ENCODE results near the gene POMC. TPM values are rescaled to one million over a fixed set of nuclear protein-coding genes. Genes with fewer than 3 reads are reported as not detected.

POMC gene
- total and polyA plus RNA-seq, 5 donors from 2014 or later: 3.8 to 9.6 (median 4.4) TPM

DNA sequence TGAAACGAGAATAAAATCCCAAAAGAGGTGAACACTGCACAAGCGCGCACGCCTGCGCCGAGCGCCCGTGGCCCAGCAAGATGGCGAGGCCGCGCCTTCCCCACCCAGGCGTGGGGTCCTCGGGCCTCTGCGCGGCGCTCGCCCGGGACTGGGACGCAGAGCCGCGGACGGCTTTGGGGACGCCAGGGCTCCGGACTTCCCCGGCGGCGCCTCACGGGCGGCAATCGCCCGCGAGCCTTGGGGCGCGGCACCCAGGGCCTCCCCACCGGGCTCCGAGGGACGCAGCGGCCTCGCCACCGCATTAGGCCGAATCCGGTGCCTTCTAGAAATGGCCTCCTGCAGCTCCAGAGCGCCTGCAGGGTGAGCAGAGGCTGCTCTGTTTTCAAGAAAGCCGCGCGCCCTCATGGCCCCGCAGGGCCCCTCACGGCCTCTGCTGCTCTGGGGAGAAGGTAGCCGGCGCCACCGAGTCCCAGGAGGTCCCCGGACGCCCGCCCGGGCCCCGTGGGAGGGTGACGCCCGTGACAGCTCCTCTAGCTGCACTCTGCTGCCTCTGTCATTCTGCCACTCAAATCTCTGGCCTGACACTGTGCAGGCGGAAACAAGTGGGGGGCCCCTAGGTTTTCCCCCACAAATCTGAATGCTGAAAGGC, 35.9 kb upstream of the POMC start:
- H3K36me3 Mint-ChIP-seq: no peaks in the 10 kb centered on the region
- no peaks in the 10 kb centered on the region for H3K9me3 ChIP-seq (ENCODE audit: control insufficient read depth in 2 of 2, low read length in 2 of 2)
- no peaks in the 10 kb centered on the region for H3K27me3 ChIP-seq (ENCODE audit: control insufficient read depth, insufficient read depth, low read length)
- H3K27ac ChIP-seq (ENCODE audit: insufficient read depth, low read length, poor library complexity, severe bottlenecking): no peak overlapping the region
- no peak overlapping the region for H3K4me3 Mint-ChIP-seq
- peaks cover 6% of the 10 kb centered on the region for H3K27me3 Mint-ChIP-seq
- H3K4me1 ChIP-seq (ENCODE audit: control insufficient read depth, insufficient read depth, low read length, poor library complexity, severe bottlenecking): no peaks in the 10 kb centered on the region
- DNase-seq (no peak), ATAC-seq (ENCODE audit: low read depth in 2 of 2) (peak; percentile 67 to 68)
- H3K4me3 ChIP-seq (ENCODE audit: low read depth, low read length): no peak overlapping the region
- H3K4me1 Mint-ChIP-seq: peaks cover 0 to 10% (median 4%) of the 10 kb centered on the region in 4 donors
- H3K9me3 Mint-ChIP-seq: no peaks in the 10 kb centered on the region
- H3K36me3 ChIP-seq (ENCODE audit: control insufficient read depth, insufficient read depth, low read length): no peaks in the 10 kb centered on the region
- H3K27ac Mint-ChIP-seq: no peak overlapping the region

DNA sequence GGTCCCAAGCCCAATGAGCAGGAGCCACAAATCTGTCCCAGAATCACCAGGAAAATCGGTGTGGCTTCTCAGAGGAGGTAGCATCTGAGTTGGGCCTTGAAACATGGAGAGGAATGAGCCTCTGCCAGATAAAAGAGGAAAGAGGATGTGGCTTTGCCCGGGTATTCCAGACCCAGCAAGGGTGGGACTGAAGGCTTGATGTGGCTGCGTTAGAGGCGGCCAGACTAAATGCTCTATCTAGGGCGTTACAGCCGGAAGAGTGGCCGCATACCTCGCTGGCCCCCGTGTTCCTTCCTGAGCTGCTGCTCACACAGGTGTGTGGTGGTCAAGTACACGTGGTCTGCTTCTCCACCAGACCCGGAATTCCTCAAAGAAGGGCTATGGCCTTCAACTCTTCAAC, 33.9 kb upstream of the POMC start:
- ATAC-seq (ENCODE audit: low read depth in 2 of 2): no peak
- no peak for DNase-seq
- Mint-ChIP-seq H3K4me1 (peaks cover 0 to 8% (median under 1%) of the 10 kb centered on the region in 4 donors), H3K27me3 (peaks cover 17% of the 10 kb centered on the region), H3K36me3 (no peaks in the 10 kb centered on the region), H3K27ac (no peak overlapping the region), H3K9me3 (no peaks in the 10 kb centered on the region), H3K4me3 (no peak overlapping the region)
- no peaks in the 10 kb centered on the region for H3K36me3 ChIP-seq (ENCODE audit: control insufficient read depth, insufficient read depth, low read length)
- H3K4me1 ChIP-seq (ENCODE audit: control insufficient read depth, insufficient read depth, low read length, poor library complexity, severe bottlenecking): no peaks in the 10 kb centered on the region
- H3K9me3 ChIP-seq (ENCODE audit: control insufficient read depth in 2 of 2, low read length in 2 of 2): no peaks in the 10 kb centered on the region
- H3K27me3 ChIP-seq (ENCODE audit: control insufficient read depth, insufficient read depth, low read length): no peaks in the 10 kb centered on the region
- no peak overlapping the region for H3K4me3 ChIP-seq (ENCODE audit: low read depth, low read length)
- no peak overlapping the region for H3K27ac ChIP-seq (ENCODE audit: insufficient read depth, low read length, poor library complexity, severe bottlenecking)

GRCh38 chr2:25201794-25202193, 33.4 kb upstream of the POMC start:
- Mint-ChIP-seq H3K9me3 (no peaks in the 10 kb centered on the region), H3K36me3 (no peaks in the 10 kb centered on the region), H3K4me1 (peaks cover 0 to 8% (median under 1%) of the 10 kb centered on the region in 4 donors), H3K4me3 (no peak overlapping the region), H3K27ac (no peak overlapping the region), H3K27me3 (peaks cover 17% of the 10 kb centered on the region)
- Histone ChIP-seq H3K27me3 (ENCODE audit: control insufficient read depth, insufficient read depth, low read length) (no peaks in the 10 kb centered on the region), H3K4me3 (ENCODE audit: low read depth, low read length) (no peak overlapping the region), H3K27ac (ENCODE audit: insufficient read depth, low read length, poor library complexity, severe bottlenecking) (no peak overlapping the region), H3K4me1 (ENCODE audit: control insufficient read depth, insufficient read depth, low read length, poor library complexity, severe bottlenecking) (no peaks in the 10 kb centered on the region), H3K9me3 (ENCODE audit: control insufficient read depth in 2 of 2, low read length in 2 of 2) (no peaks in the 10 kb centered on the region), H3K36me3 (ENCODE audit: control insufficient read depth, insufficient read depth, low read length) (no peaks in the 10 kb centered on the region)
- DNase-seq (no peak), ATAC-seq (ENCODE audit: low read depth in 2 of 2) (no peak)

GRCh38 chr2:25201265-25201664, 32.9 kb upstream of the POMC start:
- H3K27ac Mint-ChIP-seq: no peak overlapping the region
- H3K27me3 Mint-ChIP-seq: peaks cover 17% of the 10 kb centered on the region
- H3K4me3 Mint-ChIP-seq: no peak overlapping the region
- Histone ChIP-seq H3K27me3 (ENCODE audit: control insufficient read depth, insufficient read depth, low read length) (no peaks in the 10 kb centered on the region), H3K27ac (ENCODE audit: insufficient read depth, low read length, poor library complexity, severe bottlenecking) (no peak overlapping the region), H3K9me3 (ENCODE audit: control insufficient read depth in 2 of 2, low read length in 2 of 2) (no peaks in the 10 kb centered on the region), H3K36me3 (ENCODE audit: control insufficient read depth, insufficient read depth, low read length) (no peaks in the 10 kb centered on the region), H3K4me3 (ENCODE audit: low read depth, low read length) (no peak overlapping the region), H3K4me1 (ENCODE audit: control insufficient read depth, insufficient read depth, low read length, poor library complexity, severe bottlenecking) (no peaks in the 10 kb centered on the region)
- no peak for DNase-seq
- H3K9me3 Mint-ChIP-seq: no peaks in the 10 kb centered on the region
- no peak for ATAC-seq (ENCODE audit: low read depth in 2 of 2)
- H3K4me1 Mint-ChIP-seq: peaks cover 0 to 13% (median 4%) of the 10 kb centered on the region in 4 donors
- H3K36me3 Mint-ChIP-seq: no peaks in the 10 kb centered on the region

DNA sequence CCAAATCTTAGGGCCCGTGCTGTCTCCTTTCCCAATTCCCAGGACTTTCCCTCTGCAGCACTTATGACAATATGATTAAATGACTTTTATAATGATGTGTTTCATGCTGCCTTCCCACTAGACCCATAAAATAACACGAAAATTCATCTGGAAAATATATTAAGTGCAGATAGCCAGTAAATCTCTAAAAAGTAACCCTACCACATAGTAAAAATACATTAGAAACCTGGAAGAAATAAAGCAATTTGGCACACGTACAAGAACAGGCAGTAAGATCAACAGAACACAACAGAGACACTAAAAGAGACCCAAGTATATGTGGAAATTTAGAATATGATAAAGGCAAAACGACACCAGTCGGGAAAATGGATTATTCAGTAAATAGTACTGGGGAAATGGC, 30.2 kb upstream of the POMC start:
- DNase-seq (no peak), ATAC-seq (ENCODE audit: low read depth in 2 of 2) (no peak)
- Mint-ChIP-seq H3K27ac (peak overlapping the region in 1 of 3 donors; percentile 3), H3K9me3 (no peaks in the 10 kb centered on the region), H3K4me1 (peaks cover 0 to 18% (median 3%) of the 10 kb centered on the region in 4 donors), H3K4me3 (no peak overlapping the region), H3K36me3 (no peaks in the 10 kb centered on the region), H3K27me3 (peaks cover 17% of the 10 kb centered on the region)
- H3K36me3 ChIP-seq (ENCODE audit: control insufficient read depth, insufficient read depth, low read length): no peaks in the 10 kb centered on the region
- no peak overlapping the region for H3K4me3 ChIP-seq (ENCODE audit: low read depth, low read length)
- H3K4me1 ChIP-seq (ENCODE audit: control insufficient read depth, insufficient read depth, low read length, poor library complexity, severe bottlenecking): no peaks in the 10 kb centered on the region
- no peak overlapping the region for H3K27ac ChIP-seq (ENCODE audit: insufficient read depth, low read length, poor library complexity, severe bottlenecking)
- no peaks in the 10 kb centered on the region for H3K27me3 ChIP-seq (ENCODE audit: control insufficient read depth, insufficient read depth, low read length)
- no peaks in the 10 kb centered on the region for H3K9me3 ChIP-seq (ENCODE audit: control insufficient read depth in 2 of 2, low read length in 2 of 2)

- H3K27ac Mint-ChIP-seq: no peak overlapping the region
- Histone ChIP-seq H3K36me3 (ENCODE audit: control insufficient read depth, insufficient read depth, low read length) (no peaks in the 10 kb centered on the region), H3K4me1 (ENCODE audit: control insufficient read depth, insufficient read depth, low read length, poor library complexity, severe bottlenecking) (no peaks in the 10 kb centered on the region), H3K9me3 (ENCODE audit: control insufficient read depth in 2 of 2, low read length in 2 of 2) (no peaks in the 10 kb centered on the region), H3K27me3 (ENCODE audit: control insufficient read depth, insufficient read depth, low read length) (no peaks in the 10 kb centered on the region), H3K27ac (ENCODE audit: insufficient read depth, low read length, poor library complexity, severe bottlenecking) (no peak overlapping the region), H3K4me3 (ENCODE audit: low read depth, low read length) (no peak overlapping the region)
- no peaks in the 10 kb centered on the region for H3K9me3 Mint-ChIP-seq
- peaks cover 0 to 15% (median 3%) of the 10 kb centered on the region in 4 donors for H3K4me1 Mint-ChIP-seq
- H3K4me3 Mint-ChIP-seq: no peak overlapping the region
- ATAC-seq (ENCODE audit: low read depth in 2 of 2) (no peak), DNase-seq (no peak)
- no peaks in the 10 kb centered on the region for H3K36me3 Mint-ChIP-seq
- H3K27me3 Mint-ChIP-seq: peaks cover 17% of the 10 kb centered on the region
Observed at GRCh38 chr2:25198209-25198525, 29.8 kb upstream of the POMC start.

DNA sequence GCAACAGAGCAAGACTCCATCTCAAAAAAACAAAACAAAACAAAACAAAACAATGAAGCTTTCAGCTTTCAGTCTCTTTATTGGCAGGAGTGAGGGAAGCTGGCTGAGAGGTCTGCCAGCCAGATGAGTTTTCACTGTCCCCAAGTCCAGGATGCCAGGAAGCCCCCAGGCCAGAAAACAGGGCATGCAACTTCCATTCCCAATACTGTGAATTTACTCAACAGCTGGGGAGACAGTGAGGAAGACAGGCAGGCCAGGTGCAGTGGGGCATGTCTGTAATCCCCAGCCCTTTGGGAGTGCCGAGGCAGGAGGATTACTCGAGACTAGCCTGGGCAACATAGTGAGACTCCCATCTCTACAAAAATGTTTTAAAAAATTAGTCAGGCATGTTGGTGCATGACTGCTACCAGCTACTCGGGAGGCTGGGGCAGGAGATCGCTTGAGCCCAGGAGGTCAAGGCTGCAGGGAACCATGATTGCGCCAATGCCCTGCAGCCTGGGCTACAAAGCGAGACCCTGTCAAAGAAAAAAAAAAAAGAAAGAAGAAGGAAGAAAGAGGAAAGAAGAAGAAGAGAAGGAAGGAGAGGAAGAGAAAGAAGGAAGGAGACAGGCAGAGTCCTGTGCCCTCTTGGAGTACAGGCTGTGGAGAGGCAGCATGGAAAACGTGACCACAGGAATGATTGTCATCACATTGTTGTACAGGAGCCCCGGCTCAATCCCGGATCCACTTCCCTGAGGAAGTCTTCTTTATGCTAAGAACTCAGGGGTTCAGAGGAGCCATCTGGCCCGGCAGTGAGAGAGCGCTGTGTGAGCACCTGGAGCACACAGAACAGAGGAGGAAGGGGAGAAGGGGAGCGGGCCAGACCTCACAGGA, 29.2 kb upstream of the POMC start:
- no peaks in the 10 kb centered on the region for H3K36me3 ChIP-seq (ENCODE audit: control insufficient read depth, insufficient read depth, low read length)
- no peaks in the 10 kb centered on the region for H3K4me1 ChIP-seq (ENCODE audit: control insufficient read depth, insufficient read depth, low read length, poor library complexity, severe bottlenecking)
- Mint-ChIP-seq H3K9me3 (no peaks in the 10 kb centered on the region), H3K36me3 (no peaks in the 10 kb centered on the region), H3K27ac (no peak overlapping the region), H3K4me1 (peaks cover 0 to 15% (median 3%) of the 10 kb centered on the region in 4 donors), H3K27me3 (peaks cover 17% of the 10 kb centered on the region), H3K4me3 (no peak overlapping the region)
- H3K27me3 ChIP-seq (ENCODE audit: control insufficient read depth, insufficient read depth, low read length): no peaks in the 10 kb centered on the region
- no peaks in the 10 kb centered on the region for H3K9me3 ChIP-seq (ENCODE audit: control insufficient read depth in 2 of 2, low read length in 2 of 2)
- ATAC-seq (ENCODE audit: low read depth in 2 of 2) (no peak), DNase-seq (no peak)
- no peak overlapping the region for H3K27ac ChIP-seq (ENCODE audit: insufficient read depth, low read length, poor library complexity, severe bottlenecking)
- H3K4me3 ChIP-seq (ENCODE audit: low read depth, low read length): no peak overlapping the region

Measured in CD4-positive, CD25-positive, alpha-beta regulatory T cell (primary cell).